ENCODE results near the gene CYP3A4. TPM values are rescaled to one million over a fixed set of nuclear protein-coding genes. Genes with fewer than 3 reads are reported as not detected.

CYP3A4 gene
- total and polyA plus RNA-seq, 2 of the 8 experiments (the other 6 are each of a cell fraction or from before 2014, with no cell fraction given): not detected

- no peak overlapping the region for H3K23ac ChIP-seq (ENCODE audit: insufficient read length)
- no peak for TF ChIP-seq KDM5A (IDR thresholded peaks at IDR 0.05; ENCODE audit: low read length)
- TF ChIP-seq FOSL1 (IDR thresholded peaks at IDR 0.05; ENCODE audit: insufficient read depth, low read depth, low read length): no peak
- TF ChIP-seq EP300 (IDR thresholded peaks at IDR 0.05; ENCODE audit: borderline replicate concordance in 1 of 2, low read depth in 2 of 2, low read length in 2 of 2): no peak
- no peak for TF ChIP-seq POU5F1 (IDR thresholded peaks at IDR 0.05; ENCODE audit: low read depth, low read length)
- no peak for TF ChIP-seq ATF2 (IDR thresholded peaks at IDR 0.05; ENCODE audit: low read length)
- TF ChIP-seq BRCA1 (IDR thresholded peaks at IDR 0.05; ENCODE audit: low read depth, low read length): no peak
- H2BK12ac ChIP-seq (ENCODE audit: low read depth, low read length): no peak overlapping the region
- no peak for FAIRE-seq
- no peaks in the 10 kb centered on the region for H3K79me2 ChIP-seq (ENCODE audit: control insufficient read depth in 1 of 2, insufficient read depth in 2 of 2, low read length in 2 of 2)
- H2BK20ac ChIP-seq (ENCODE audit: low read length): no peak overlapping the region
- H3K18ac ChIP-seq (ENCODE audit: extremely low read depth, low read length): no peak overlapping the region
- no peak overlapping the region for H3K4ac ChIP-seq (replicated peaks; ENCODE audit: insufficient read length, low read depth, low read length)
- no peak overlapping the region for H2BK15ac ChIP-seq (ENCODE audit: low read length)
- ChIA-PET POLR2A (ENCODE audit: partially characterized antibody) (no interaction called here), CTCF (ENCODE audit: partially characterized antibody) (no interaction called here)
- no peak overlapping the region for H2BK5ac ChIP-seq (ENCODE audit: low read depth, low read length)
- H3K79me1 ChIP-seq (ENCODE audit: low read depth, low read length): no peaks in the 10 kb centered on the region
- H3K36me3 ChIP-seq (ENCODE audit: control insufficient read depth in 2 of 4, insufficient read depth in 4 of 4, low read length in 3 of 4): no peaks in the 10 kb centered on the region
- H2AFZ ChIP-seq (ENCODE audit: low read length): no peak overlapping the region
- H3K9ac ChIP-seq (replicated peaks in 1 of 4; ENCODE audit: extremely low read depth in 1 of 4, low read depth in 3 of 4, low read length in 3 of 4): no peak overlapping the region
- H3K9me3 ChIP-seq (ENCODE audit: insufficient read depth in 2 of 2, low read depth in 1 of 2, low read length in 1 of 2): no peaks in the 10 kb centered on the region
- H4K20me1 ChIP-seq (replicated peaks in 1 of 2; ENCODE audit: control insufficient read depth in 1 of 2, insufficient read depth in 2 of 2, low read length in 2 of 2): no peaks in the 10 kb centered on the region
- no peak overlapping the region for H2AK5ac ChIP-seq (ENCODE audit: low read depth, low read length)
- no peak overlapping the region for H3K14ac ChIP-seq (ENCODE audit: insufficient read length)
- H3K4me3 ChIP-seq (ENCODE audit: extremely low read depth in 1 of 4, insufficient read depth in 2 of 4, low read depth in 3 of 4, low read length in 4 of 4): no peak overlapping the region
- no peaks in the 10 kb centered on the region for H3K23me2 ChIP-seq (ENCODE audit: low read depth, low read length)
- no peak overlapping the region for H4K5ac ChIP-seq (ENCODE audit: insufficient read length, low read depth, low read length)
- no peaks in the 10 kb centered on the region for H3K27me3 ChIP-seq (replicated peaks in 1 of 4; ENCODE audit: control insufficient read depth in 3 of 4, extremely low read depth in 1 of 4, insufficient read depth in 3 of 4, low read length in 3 of 4)
- H4K91ac ChIP-seq (replicated peaks; ENCODE audit: insufficient read length, low read length): no peak overlapping the region
- DNase-seq (ENCODE audit: low read depth in 1 of 2, low spot score in 2 of 2): no peak
- H3K4me2 ChIP-seq (ENCODE audit: insufficient read depth in 1 of 2, low read depth in 2 of 2, low read length in 2 of 2): no peak overlapping the region
- H2BK120ac ChIP-seq (replicated peaks; ENCODE audit: low read depth, low read length): no peak overlapping the region
- no peak overlapping the region for H4K8ac ChIP-seq (ENCODE audit: extremely low read depth, insufficient read depth, low read length)
- no peak overlapping the region for H3K56ac ChIP-seq (replicated peaks; ENCODE audit: insufficient read length, low read depth, low read length)
- H3K27ac ChIP-seq (ENCODE audit: low read depth, low read length): no peak overlapping the region
- 76% methylated on average over 1 of the region's 1 CpG; no CpG with 5 or more reads in 1 of the 2 experiments for WGBS, 2 experiments (ENCODE audit: extremely low coverage in 1 of 2, insufficient coverage in 1 of 2, insufficient read length in 1 of 2, insufficient replicate concordance in 2 of 2, low coverage in 1 of 2, low lambda C conversion rate in 2 of 2, missing lambda C conversion rate in 1 of 2)
- H3K4me1 ChIP-seq (replicated peaks in 1 of 4; ENCODE audit: control insufficient read depth in 3 of 4, insufficient read depth in 4 of 4, low read length in 3 of 4): no peaks in the 10 kb centered on the region
These were observed 7.0 kb upstream of the CYP3A4 start for GRCh38 chr7:99791021-99791420.
